HAP-1 (cell line): ENCODE measurements around the gene DGCR8.

ENCODE experiments used
- DNase-seq, 2 experiments: peaks; one replicate each; pipeline ENCODE4 v3.0.0-alpha.2; 2016 to 2020; ENCODE audit warnings: low spot score in 2 of 2
- H3K27me3 ChIP-seq: fragments of 250-450 bp; sonication (Bioruptor Pico); 2 replicates; pipeline ENCODE4 v1.5.1; 2020; ENCODE audit warnings: low read depth, mild to moderate bottlenecking, moderate library complexity
- H3K36me3 ChIP-seq: fragments of 250-450 bp; sonication (Bioruptor Pico); replicated peaks from 2 replicates; pipeline ENCODE4 v1.5.1; 2020; ENCODE audit warnings: mild to moderate bottlenecking
- H3K4me1 ChIP-seq: fragments of 250-450 bp; sonication (Bioruptor Pico); 2 replicates; pipeline ENCODE4 v1.5.1; 2020; ENCODE audit warnings: mild to moderate bottlenecking
- H3K4me3 ChIP-seq: fragments of 250-450 bp; sonication (Bioruptor Pico); 2 replicates; pipeline ENCODE4 v1.5.1; 2020; ENCODE audit warnings: mild to moderate bottlenecking, moderate library complexity
- H3K9me3 ChIP-seq: fragments of 250-450 bp; sonication (Bioruptor Pico); 2 replicates; pipeline ENCODE4 v1.5.1; 2020; ENCODE audit warnings: mild to moderate bottlenecking, moderate library complexity
- in situ Hi-C: fragments of 300-500 bp; cut with MboI; formaldehyde crosslinking; loops from 3 replicates; pipeline ENCODE4 v1.14.3; 2020; ENCODE audit warnings: low sequenced_read_pairs, inconsistent platforms, mixed read lengths

Gene DGCR8

GRCh38 chr22:20057596-20058268 is 22.3 kb upstream of the DGCR8 start:
- DNase-seq = no peak
- Histone ChIP-seq H3K27me3 (no peaks in the 10 kb centered on the region), H3K36me3 (no peaks in the 10 kb centered on the region; the same call in 1 of the 2 replicates), H3K4me3 (no peak overlapping the region), H3K4me1 (no peaks in the 10 kb centered on the region), H3K9me3 (no peaks in the 10 kb centered on the region)
- in situ Hi-C loops = no loop called here

GRCh38 chr22:20058989-20059770 is 20.9 kb upstream of the DGCR8 start:
- Histone ChIP-seq H3K4me3 (no peak overlapping the region), H3K9me3 (no peaks in the 10 kb centered on the region), H3K27me3 (no peaks in the 10 kb centered on the region), H3K4me1 (no peaks in the 10 kb centered on the region), H3K36me3 (peaks cover 4% of the 10 kb centered on the region; the same call in 1 of the 2 replicates)
- in situ Hi-C loops = no loop called here
- no peak for DNase-seq

DNA sequence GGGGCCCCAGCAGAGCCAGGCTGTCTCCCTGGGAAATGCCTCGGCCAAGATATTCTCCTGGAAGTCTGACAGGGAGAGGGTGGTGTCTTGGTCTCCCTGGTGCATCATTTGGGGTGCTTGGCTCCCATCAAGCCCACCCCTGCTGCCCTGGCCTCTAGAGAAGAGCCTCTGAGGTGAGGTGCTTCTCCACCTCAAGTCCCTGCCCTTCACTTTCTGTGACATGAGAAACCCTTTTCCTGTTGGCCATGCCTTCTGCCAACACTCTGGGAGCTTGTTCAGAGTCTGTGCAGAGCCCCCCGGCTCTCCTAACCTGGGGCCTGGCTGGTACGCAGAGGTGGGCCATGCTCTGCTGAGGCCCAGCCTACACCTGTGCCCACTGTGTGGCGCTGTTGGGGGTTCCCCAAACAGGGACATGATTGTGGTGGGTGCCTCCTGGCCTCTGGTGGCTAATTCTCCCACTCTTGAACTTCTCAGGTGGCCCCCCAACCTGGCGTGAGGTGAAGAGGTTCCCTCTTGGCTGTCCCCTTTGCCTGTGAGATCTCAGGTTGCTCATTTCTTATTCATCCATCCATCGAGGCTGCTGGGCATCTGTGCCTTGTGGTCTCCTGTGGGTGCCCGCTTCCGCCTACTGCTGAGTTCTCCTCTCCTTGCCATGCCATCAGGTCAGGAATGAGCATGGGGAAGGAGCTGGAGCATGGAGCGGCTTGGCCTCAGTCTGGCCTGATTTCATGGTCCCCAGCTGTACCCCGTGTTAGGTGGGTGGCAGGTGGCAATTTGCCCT is 19.2 kb upstream of the DGCR8 start:
- Histone ChIP-seq H3K4me1 (no peaks in the 10 kb centered on the region), H3K27me3 (no peaks in the 10 kb centered on the region), H3K9me3 (no peaks in the 10 kb centered on the region), H3K4me3 (no peak overlapping the region), H3K36me3 (peaks cover 4% of the 10 kb centered on the region; the same call in 1 of the 2 replicates)
- DNase-seq = no peak
- in situ Hi-C loops = no loop called here

DNA sequence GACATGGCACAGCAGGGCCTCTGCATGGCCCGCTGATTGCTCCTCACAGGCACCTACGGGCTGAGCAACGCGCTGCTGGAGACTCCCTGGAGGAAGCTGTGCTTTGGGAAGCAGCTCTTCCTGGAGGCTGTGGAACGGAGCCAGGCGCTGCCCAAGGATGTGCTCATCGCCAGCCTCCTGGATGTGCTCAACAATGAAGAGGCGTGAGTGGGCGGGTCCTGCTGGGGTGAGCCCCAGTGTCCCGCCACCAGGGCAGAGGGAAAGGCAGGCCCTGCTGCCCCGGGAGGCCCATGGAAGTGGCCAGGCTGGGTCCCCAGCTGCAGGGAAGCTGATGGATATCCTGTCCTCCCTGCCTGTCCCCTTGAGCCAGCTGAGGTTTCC is 18.6 kb upstream of the DGCR8 start:
- Histone ChIP-seq H3K4me3 (no peak overlapping the region), H3K4me1 (no peaks in the 10 kb centered on the region), H3K36me3 (peaks cover 4% of the 10 kb centered on the region; the same call in 1 of the 2 replicates), H3K27me3 (no peaks in the 10 kb centered on the region), H3K9me3 (no peaks in the 10 kb centered on the region)
- DNase-seq = no peak
- in situ Hi-C loops = no loop called here

GRCh38 chr22:20062043-20062765 is 17.8 kb upstream of the DGCR8 start:
- in situ Hi-C loops = no loop called here
- DNase-seq = no peak
- Histone ChIP-seq H3K36me3 (peaks cover 4% of the 10 kb centered on the region; the same call in 1 of the 2 replicates), H3K4me3 (no peak overlapping the region), H3K9me3 (no peaks in the 10 kb centered on the region), H3K27me3 (no peaks in the 10 kb centered on the region), H3K4me1 (no peaks in the 10 kb centered on the region)

DNA sequence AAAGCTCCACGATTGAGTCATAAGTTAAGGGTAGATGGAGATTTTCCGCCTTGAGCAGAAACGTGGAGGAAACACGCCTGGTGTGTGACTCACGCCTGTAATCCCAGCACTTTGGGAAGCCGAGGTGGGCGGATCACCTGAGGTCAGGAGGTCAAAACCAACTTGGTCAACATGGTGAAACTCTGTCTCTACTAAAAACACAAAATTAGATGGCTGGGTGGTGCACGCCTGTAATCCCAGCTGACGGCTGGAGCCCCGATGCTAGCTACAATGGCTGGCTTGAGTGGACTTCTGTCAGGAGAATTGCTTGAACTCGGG is 17.3 kb upstream of the DGCR8 start:
- H3K36me3 ChIP-seq = peaks cover 4% of the 10 kb centered on the region; the same call in 1 of the 2 replicates
- no peaks in the 10 kb centered on the region for H3K9me3 ChIP-seq
- no peaks in the 10 kb centered on the region for H3K4me1 ChIP-seq
- DNase-seq = no peak
- in situ Hi-C loops = no loop called here
- H3K4me3 ChIP-seq = no peak overlapping the region
- no peaks in the 10 kb centered on the region for H3K27me3 ChIP-seq

DNA sequence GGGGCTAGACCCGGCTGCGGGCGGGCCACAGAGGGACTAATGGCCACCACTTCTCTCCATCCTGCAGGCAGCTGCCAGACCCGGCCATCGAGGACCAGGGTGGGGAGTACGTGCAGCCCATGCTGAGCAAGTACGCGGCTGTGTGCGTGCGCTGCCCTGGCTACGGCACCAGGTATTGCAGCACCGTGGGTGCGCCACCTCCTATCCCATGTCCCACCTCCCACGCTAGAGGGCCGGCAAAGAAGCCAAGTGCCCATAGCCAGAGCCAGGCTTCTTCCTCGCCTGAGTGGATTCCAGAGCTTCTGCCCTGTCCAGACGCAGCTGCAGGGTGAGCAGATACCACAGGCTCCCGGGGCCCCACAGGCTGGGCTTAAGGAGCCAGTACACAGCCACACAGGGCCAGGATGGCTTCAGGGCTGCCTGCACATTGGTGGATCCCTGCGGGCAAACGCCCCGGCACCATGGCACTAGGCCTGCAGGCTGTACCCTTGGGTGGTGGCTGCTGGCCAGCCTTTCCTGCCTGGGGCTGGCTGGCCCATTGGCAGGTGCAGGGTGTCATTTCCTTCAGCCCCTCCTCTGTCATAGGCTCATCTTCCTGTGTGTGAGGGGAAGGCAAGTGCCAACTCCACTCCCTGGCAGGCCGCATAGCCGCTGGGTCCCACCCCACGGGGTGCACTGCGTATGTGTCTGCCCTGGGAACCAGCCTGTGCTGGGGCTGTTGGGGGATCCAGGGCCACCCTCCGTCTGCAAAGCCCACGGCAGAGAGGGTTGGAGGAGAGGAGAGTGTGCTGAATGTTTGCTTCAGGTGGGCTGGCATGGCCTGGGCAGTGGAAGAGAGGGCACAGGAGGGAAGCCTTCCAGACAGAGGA is 16.5 kb upstream of the DGCR8 start:
- DNase-seq = no peak
- in situ Hi-C loops = no loop called here
- H3K36me3 ChIP-seq = peaks cover 4% of the 10 kb centered on the region; the same call in 1 of the 2 replicates
- no peaks in the 10 kb centered on the region for H3K9me3 ChIP-seq
- no peaks in the 10 kb centered on the region for H3K27me3 ChIP-seq
- H3K4me3 ChIP-seq = no peak overlapping the region
- H3K4me1 ChIP-seq = no peaks in the 10 kb centered on the region

DNA sequence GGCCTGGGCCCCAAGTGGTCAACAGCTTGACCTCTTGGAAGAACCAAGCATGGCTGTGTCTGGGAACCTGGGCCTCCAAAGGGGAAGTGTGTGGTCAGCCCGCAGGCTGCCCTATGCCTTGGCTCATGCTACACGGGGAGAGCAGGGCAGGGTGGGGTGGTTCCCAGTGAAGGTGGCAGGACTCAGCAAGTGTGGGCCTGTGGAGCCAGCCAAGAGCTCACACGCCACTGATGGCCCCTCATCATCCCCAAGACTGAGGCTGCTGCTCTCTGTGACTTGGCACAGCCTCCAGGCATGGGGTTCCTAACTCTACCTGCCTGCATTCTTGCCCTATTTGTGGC is 15.9 kb upstream of the DGCR8 start:
- H3K4me3 ChIP-seq = no peak overlapping the region
- no peak for DNase-seq
- in situ Hi-C loops = no loop called here
- no peaks in the 10 kb centered on the region for H3K4me1 ChIP-seq
- H3K36me3 ChIP-seq = peaks cover 4% of the 10 kb centered on the region; the same call in 1 of the 2 replicates
- H3K27me3 ChIP-seq = no peaks in the 10 kb centered on the region
- no peaks in the 10 kb centered on the region for H3K9me3 ChIP-seq

DNA sequence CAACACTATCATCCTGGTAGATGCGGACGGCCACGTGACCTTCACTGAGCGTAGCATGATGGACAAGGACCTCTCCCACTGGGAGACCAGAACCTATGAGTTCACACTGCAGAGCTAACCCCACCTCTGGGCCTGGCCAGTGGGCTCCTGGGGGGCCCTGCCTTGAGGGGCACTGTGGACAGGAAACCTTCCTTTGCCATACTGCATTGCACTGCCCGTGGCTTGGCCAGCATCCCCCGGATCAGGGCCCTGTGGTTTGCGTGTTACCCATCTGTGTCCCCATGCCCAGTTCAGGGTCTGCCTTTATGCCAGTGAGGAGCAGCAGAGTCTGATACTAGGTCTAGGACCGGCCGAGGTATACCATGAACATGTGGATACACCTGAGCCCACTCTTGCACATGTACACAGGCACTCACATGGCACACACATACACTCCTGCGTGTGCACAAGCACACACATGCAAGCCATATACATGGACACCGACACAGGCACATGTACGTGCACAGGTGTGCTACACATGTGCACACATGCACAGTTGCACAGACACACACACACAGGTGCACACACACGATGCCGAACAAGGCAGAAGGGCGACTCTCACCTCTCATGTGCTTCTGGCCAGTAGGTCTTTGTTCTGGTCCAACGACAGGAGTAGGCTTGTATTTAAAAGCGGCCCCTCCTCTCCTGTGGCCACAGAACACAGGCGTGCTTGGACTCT is 15.3 kb upstream of the DGCR8 start:
- no peaks in the 10 kb centered on the region for H3K27me3 ChIP-seq
- peaks cover 4% of the 10 kb centered on the region; the same call in 1 of the 2 replicates for H3K36me3 ChIP-seq
- H3K4me1 ChIP-seq = no peaks in the 10 kb centered on the region
- in situ Hi-C loops = no loop called here
- H3K9me3 ChIP-seq = no peaks in the 10 kb centered on the region
- no peak overlapping the region for H3K4me3 ChIP-seq
- no peak for DNase-seq

DNA sequence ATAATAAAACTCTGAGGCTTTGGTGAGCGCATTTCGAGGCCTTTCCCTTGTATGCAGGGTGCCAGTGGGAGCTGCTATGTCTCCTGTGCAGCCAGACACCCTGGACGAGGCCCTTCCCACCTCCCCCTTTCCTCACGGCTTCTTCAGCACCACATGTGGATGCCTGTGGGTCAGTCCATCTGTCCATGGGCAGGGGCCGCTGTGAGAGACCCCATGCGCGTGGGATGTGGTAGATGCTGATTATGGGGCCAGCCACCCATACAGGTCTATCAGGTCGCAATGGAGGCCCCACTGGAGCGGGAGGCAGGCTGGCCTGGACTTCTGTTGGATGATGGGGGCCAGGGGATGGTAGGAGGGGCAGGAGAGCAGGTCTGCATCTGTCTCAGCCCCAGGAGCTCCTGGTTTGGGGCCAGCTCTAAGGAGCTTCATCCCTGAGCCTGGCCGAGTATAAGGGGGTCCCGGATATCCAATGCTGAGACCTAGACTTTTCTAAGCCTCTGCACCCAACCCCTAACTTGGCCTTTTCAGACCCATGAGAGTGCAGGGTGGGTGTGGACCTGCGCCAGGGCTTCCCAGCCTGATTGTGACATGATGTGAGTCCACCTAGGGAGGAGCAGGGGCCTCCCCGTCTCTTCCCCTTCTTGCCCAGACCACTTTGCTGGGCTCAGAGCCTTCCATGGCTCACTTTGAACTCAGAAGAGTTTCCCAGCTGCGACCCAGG is 14.0 kb upstream of the DGCR8 start:
- H3K9me3 ChIP-seq = no peaks in the 10 kb centered on the region
- in situ Hi-C loops = no loop called here
- no peak for DNase-seq

GRCh38 chr22:20066617-20067383 is 13.2 kb upstream of the DGCR8 start:
- no peaks in the 10 kb centered on the region for H3K9me3 ChIP-seq
- no peaks in the 10 kb centered on the region for H3K4me1 ChIP-seq
- in situ Hi-C loops = no loop called here
- DNase-seq = no peak
- no peaks in the 10 kb centered on the region for H3K27me3 ChIP-seq
- H3K4me3 ChIP-seq = no peak overlapping the region
- H3K36me3 ChIP-seq = peaks cover 4% of the 10 kb centered on the region; the same call in 1 of the 2 replicates

More for the DNA sequence above, 14.0 kb upstream of the DGCR8 start:
- no peaks in the 10 kb centered on the region for H3K4me1 ChIP-seq
- H3K4me3 ChIP-seq = no peak overlapping the region
- peaks cover 4% of the 10 kb centered on the region; the same call in 1 of the 2 replicates for H3K36me3 ChIP-seq
- H3K27me3 ChIP-seq = no peaks in the 10 kb centered on the region
